Measurements from ENCODE around the gene ACSM2A.
"Not testable (repeated sequence)": the region's sequence is repeated elsewhere in the genome, so short reads cannot be mapped to it uniquely, and the experiment has no call there.

DNA sequence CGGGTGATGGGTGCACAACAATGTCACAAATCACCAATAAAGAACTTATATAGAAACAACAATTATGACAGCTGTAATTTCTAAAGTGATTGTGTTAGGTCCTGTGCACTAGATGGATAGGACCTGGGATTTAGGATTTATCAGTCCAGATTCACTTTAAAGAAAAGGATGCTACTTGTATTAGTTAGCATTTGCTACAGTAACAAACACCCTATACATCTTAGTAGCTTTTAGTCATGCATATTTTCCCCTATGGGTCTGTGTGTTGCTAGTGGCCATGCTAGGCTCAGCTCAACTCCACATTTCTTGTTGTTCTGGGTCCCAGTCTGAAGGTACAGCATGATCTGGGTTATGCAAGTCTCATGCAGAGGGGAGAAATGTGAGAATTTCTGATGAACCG lies 7.9 kb downstream of the ACSM2A start:
- TF ChIP-seq NFE2L2 (conservative IDR thresholded peaks at IDR 0.05; ENCODE audit: low read length); RFX5 (IDR thresholded peaks at IDR 0.05); RCOR1 (IDR thresholded peaks at IDR 0.05; ENCODE audit: low read depth, low read length); EHF (CRISPR knock-in tag; IDR thresholded peaks at IDR 0.05); POLR2A (IDR thresholded peaks at IDR 0.05; ENCODE audit: low read length): not testable (repeated sequence)
- TF ChIP-seq, protein P1, sequence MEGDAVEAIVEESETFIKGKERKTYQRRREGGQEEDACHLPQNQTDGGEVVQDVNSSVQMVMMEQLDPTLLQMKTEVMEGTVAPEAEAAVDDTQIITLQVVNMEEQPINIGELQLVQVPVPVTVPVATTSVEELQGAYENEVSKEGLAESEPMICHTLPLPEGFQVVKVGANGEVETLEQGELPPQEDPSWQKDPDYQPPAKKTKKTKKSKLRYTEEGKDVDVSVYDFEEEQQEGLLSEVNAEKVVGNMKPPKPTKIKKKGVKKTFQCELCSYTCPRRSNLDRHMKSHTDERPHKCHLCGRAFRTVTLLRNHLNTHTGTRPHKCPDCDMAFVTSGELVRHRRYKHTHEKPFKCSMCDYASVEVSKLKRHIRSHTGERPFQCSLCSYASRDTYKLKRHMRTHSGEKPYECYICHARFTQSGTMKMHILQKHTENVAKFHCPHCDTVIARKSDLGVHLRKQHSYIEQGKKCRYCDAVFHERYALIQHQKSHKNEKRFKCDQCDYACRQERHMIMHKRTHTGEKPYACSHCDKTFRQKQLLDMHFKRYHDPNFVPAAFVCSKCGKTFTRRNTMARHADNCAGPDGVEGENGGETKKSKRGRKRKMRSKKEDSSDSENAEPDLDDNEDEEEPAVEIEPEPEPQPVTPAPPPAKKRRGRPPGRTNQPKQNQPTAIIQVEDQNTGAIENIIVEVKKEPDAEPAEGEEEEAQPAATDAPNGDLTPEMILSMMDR (IDR thresholded peaks at IDR 0.05): not testable (repeated sequence)
